GM19467 (cell line): ENCODE results near the gene ATL2.
"Not testable (repeated sequence)": the region's sequence is repeated elsewhere in the genome, so short reads cannot be mapped to it uniquely, and the experiment has no call there.

ENCODE experiments used
- ATAC-seq: cut with Tn5 transposase; IDR thresholded peaks from one replicate; pipeline ENCODE4 v1.9.1; 2021; ENCODE audit warnings: mild to moderate bottlenecking, moderate library complexity; ENCODE audit not compliant: unreplicated experiment

ATL2 gene

GRCh38 chr2:38336621-38337020 lies 40.5 kb downstream of the ATL2 start:
- ATAC-seq: no peak

DNA sequence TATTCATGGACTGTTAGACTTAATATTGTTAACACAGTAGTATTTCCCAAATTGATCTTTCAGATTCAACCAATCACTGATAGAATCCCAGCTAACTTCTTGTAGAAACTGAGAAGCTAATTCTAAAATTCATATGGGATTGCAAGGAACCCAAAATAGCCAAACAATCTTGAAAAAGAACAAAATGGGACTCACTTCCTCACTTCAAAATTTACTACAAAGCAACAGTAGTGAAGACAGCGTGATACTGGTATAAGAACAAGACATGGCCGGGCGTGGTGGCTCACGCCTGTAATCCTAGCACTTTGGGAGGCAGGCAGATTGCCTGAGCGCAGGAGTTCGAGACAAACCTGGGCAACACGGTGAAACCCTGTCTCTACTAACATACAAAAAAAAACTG lies 46.3 kb downstream of the ATL2 start:
- ATAC-seq: no peak

DNA sequence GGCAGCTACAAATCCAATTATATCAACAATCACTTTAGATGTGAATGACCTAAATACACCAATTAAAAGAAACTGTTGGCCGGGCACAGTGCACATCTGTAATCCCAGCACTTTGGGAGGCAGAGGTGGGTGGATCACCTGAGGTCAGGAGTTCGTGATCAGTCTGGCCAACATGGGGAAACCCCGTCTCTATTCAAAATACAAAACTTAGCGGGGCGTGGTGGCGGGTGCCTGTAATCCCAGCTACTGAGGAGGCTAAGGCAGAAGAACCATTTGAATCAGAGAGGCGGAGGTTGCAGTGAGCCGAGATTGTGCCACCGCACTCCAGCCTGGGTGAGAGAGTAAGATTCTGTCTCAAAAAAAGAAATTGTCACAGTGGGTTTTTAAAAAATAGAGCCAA lies 49.5 kb downstream of the ATL2 start:
- ATAC-seq: no peak

DNA sequence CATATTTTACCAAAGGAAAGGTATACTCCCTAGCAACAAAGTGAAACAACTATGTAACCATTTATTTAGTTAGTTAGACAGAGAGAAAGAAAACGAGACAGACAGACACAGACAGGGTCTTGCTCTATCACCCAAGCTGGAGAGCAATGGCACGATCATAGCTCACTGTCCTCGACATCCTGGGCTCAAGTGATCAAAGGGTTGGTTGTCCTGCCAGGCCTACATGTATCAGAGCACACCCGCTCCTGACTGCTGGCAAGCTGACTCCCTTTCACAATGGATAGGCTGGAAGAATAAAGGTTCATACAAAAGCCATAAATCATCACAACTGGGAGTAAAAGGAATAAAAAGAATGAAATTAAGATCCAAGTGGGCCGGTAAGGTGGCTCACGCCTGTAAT lies 53.5 kb downstream of the ATL2 start:
- no peak for ATAC-seq

GRCh38 chr2:38322224-38322914 lies 54.7 kb downstream of the ATL2 start:
- ATAC-seq: no peak

DNA sequence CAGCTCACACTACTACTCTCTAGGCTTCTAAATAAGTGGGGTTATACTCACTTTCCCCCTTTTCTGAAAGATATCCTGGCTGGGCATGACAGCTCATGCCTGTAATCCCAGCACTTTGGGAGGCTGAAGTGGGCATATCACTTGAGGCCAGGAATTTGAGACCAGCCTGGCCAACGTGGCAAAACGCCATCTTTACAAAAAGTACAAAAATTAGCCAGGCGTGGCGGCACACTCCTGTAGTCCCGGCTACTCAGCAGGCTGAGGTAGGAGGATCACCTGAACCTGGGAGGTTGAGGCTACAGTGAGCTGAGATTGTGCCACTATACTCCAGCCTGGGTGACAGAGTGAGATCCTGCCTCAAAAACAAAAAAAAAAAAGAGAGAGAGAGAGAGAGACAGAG lies 57.8 kb downstream of the ATL2 start:
- ATAC-seq: not testable (repeated sequence)

DNA sequence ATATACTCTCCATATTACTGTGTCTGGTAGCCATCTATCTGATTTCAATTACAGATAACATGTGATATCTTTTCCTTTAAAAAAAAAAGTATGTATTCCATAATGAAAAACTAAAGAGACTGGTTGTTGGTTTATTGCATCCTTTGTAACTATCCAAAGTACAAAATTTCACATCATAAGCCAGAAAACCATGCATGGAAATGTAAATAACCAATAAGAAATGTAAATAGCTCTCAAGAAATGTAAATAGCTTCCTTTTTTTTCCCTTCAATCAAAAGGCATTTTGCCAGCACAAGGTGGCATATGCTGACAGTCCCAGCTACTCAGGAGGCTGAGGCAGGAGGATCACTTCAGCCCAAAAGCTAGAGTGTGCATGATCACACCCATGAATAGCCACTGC lies 59.3 kb downstream of the ATL2 start:
- ATAC-seq: no peak

- no peak for ATAC-seq
These were observed 61.3 kb downstream of the ATL2 start for GRCh38 chr2:38315707-38316333.

- ATAC-seq: no peak
These were observed 68.3 kb downstream of the ATL2 start for GRCh38 chr2:38308821-38309220.

- ATAC-seq: no peak
These were observed 74.9 kb downstream of the ATL2 start for GRCh38 chr2:38301969-38302702.

DNA sequence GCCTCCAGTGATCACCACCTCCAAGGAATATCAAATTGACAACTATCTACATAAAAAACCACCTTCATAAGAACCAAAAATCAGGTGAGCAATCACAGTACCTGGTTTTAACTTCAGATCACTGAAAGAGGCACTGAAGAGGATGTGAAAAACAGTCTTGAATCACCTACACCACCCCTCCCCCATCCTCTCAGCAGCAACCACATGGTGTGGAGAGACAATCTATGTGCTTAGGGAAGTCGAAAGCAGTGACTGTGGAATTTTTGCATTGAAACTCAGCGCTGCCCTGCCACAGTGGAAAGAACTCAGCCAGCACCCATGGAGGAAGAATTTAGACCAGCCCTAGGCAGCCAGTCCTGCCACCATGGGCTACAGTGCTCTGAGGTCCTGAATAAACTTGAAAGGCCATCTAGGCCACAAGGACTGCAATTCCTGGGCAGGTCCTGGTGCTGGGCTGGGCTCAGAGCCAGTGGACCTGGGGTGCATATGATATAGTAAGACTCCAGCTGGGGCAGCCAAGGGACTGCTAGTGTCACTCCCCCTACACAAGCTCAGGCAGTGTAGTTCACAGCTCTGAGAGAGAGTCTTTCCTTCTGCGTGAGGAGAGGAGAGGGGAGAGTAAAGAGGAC lies 75.6 kb downstream of the ATL2 start:
- ATAC-seq: no peak

- no peak for ATAC-seq
These were observed 78.5 kb downstream of the ATL2 start for GRCh38 chr2:38298539-38298938.

DNA sequence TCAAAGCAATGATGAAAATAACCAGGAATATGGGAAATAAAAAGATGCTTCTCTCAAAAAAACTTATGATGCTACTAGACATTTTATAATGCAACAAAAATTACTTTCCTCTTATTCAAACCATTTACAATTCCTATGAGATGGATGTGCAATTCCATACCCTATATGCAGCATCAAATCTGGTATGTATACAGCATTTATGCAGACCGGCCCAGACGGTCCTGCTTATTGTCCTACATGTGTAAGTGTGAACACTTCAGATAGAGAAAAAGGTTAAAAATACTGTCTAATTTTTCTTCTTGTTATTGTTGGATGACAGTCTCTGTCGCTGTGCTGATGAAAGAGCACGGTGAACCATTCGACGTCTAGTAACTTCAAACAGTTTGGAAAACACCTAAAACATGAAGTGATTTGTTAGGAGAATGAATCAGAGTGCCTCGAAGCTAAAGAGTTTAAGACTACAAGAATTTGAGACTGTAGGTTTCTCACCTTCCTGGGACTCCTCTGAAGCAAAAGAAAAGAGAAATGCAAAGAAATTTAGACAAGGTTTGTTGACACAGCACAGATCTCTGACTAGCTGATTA lies 80.8 kb downstream of the ATL2 start:
- no peak for ATAC-seq

- no peak for ATAC-seq
These were observed 82.5 kb downstream of the ATL2 start for GRCh38 chr2:38294597-38294996.

DNA sequence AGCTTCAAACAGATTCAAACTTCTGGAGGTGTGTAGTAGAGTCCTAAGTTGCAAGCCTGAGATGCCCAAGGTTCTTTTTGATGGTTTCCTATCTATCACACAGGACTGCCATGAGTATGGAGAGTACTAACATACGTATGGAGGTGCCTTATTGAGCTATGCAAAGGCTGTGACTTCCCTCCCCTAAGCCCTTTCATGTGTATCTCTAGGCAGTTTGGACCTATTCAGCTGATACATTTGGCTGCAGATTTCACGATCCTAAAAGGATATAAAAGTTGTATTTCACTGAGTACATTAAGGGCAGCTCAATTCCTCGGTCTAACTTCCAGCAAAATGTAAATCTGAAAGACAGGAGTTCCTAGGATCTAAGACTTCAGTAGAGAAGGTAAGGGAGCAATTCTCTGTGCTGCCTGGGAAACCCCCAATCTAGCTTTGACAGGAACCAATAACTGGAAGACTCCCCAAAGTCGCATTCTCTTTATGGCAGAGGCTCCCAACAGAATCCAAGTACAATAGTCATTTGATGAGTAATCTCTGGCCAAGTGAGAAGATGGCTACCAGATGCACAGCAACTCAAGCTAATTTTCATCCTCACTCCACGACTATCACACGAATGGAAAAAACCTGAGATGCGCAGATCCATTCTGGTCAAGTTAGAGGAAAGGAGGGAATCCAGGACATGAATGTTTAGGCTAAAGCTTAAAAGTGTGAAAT lies 83.8 kb downstream of the ATL2 start:
- ATAC-seq: no peak

DNA sequence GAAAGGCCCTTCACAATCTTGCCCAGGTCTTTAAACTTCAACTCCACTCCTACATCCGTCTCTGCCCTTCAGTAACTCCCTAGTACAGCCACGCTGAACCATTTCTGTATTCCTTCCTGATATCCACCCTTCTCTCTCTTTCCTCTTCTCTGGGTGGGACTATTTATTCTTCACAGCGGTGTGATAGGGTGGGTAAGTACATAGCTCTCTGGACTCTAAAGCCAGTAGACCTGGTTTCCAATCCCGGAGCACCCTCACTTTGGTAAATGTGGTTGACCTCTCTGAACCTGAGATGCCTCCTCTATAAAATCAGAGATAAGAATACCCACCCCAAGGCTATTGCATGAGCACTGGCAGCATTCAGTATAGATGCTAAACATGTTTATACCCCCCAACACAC lies 86.7 kb downstream of the ATL2 start:
- ATAC-seq: no peak

- ATAC-seq: no peak
These were observed 92.1 kb downstream of the ATL2 start for GRCh38 chr2:38284971-38285370.

DNA sequence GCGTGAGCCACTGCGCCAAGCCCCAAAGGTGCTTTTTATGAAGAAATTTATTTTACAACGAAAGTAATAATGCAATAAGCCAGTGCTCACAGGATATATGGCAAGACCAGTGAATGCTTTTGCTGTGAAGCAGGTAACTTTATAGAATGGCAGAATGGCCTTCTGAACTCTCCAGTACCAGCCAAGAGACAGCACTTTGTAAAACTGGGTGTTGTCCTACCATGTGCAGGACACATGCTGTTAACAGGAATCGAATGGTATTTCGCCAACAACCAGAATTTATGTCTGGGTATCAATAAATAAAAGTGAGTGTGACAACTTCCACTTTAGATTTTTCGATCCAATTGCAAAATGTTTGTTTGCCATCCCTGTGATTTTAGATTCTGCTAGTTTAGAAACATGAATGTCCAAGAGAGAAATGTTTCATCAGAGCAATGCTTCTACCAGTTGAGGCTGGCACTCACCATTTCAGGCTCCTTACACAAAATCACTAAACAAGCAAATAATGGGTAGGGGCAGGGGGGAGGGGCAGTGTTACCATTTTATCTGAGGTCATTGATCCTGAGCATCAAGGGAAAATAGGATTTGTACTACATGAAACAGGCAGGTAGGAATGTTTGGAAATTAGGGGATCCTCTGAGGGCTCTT lies 95.9 kb downstream of the ATL2 start:
- no peak for ATAC-seq

GRCh38 chr2:38279201-38279600 lies 97.9 kb downstream of the ATL2 start:
- no peak for ATAC-seq

DNA sequence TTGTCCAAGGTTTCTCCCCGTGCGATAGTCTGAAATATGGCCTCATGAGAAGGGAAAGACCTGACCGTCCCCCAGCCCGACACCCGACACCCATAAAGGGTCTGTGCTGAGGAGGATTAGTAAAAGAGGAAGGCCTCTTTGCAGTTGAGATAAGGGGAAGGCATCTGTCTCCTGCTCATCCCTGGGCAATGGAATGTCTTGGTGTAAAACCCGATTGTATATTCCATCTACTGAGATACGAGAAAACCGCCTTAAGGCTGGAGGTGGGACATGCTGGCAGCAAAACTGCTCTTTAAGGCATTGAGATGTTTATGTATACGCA lies 99.0 kb downstream of the ATL2 start:
- not testable (repeated sequence) for ATAC-seq
